Endothelial cell of umbilical vein (primary cell): ENCODE results near the gene CACNA2D1. TPM values are rescaled to one million over a fixed set of nuclear protein-coding genes. Genes with fewer than 3 reads are reported as not detected.

Source experiments
- BruUV-seq: library from RNA; stranded (reverse); fragments of 400-500 nt; replicated peaks from 2 replicates; lab custom pipeline; 2021; lab: Mats Ljungman, UMichigan
- CTCF ChIA-PET: fragments of 300-600, 350-600 bp; sonication (Branson Sonifier 250); formaldehyde crosslinking; loops from one replicate; lab custom pipeline; 2021; ENCODE audit warnings: antibody characterized with exemption, inconsistent platforms; lab: Charles Lee
- POLR2A ChIA-PET: fragments of 300-600, 350-600 bp; sonication (Branson Sonifier 250); formaldehyde crosslinking; loops from one replicate; lab custom pipeline; 2021; ENCODE audit warnings: antibody characterized with exemption, inconsistent platforms; lab: Charles Lee
- DNase-seq: peaks from one replicate; pipeline ENCODE4 v3.0.0-alpha.2; 2011; ENCODE audit warnings: low read depth, low spot score
- FAIRE-seq: peaks from 2 replicates; lab custom pipeline; 2011; peaks lifted over from hg19 to GRCh38; lab: Jason Lieb, UNC
- H2AFZ ChIP-seq: 2 replicates; pipeline ENCODE4 v1.6.0; 2012; ENCODE audit warnings: low read depth, low read length, control low read depth, inconsistent platforms
- H3K27ac ChIP-seq: 2 replicates; pipeline ENCODE4 v1.5.1; 2011; ENCODE audit warnings: low read depth, mild to moderate bottlenecking, control low read depth, low read length, moderate library complexity; ENCODE audit not compliant: insufficient read depth
- H3K27me3 ChIP-seq, 2 experiments: 2 replicates each; pipeline versions ENCODE4 v1.6.0 to v1.6.1; 2011; ENCODE audit warnings: low read length in 2 of 2, mixed read lengths in 1 of 2; ENCODE audit not compliant: control insufficient read depth in 2 of 2, insufficient read depth in 2 of 2
- H3K36me3 ChIP-seq, 2 experiments: 2 replicates in 1 of 2; 3 replicates in 1 of 2; pipeline ENCODE4 v1.5.1; 2011; ENCODE audit warnings: low read length in 2 of 2, mild to moderate bottlenecking in 1 of 2, moderate library complexity in 1 of 2; ENCODE audit not compliant: control insufficient read depth in 2 of 2, insufficient read depth in 2 of 2; ENCODE audit errors: extremely low read depth in 1 of 2
- H3K4me1 ChIP-seq: 3 replicates; pipeline ENCODE4 v1.5.1; 2011; ENCODE audit warnings: mild to moderate bottlenecking, low read length; ENCODE audit not compliant: control insufficient read depth, insufficient read depth; ENCODE audit errors: extremely low read depth
- H3K4me2 ChIP-seq: 2 replicates; pipeline ENCODE4 v1.6.1; 2011; ENCODE audit warnings: low read length, control low read depth, mixed read lengths; ENCODE audit not compliant: insufficient read depth
- H3K4me3 ChIP-seq, 3 experiments: fragments of 200-600 bp in 1 of 3; sonication (generic), shearing (Covaris generic) in 1 of 3; replicated peaks in 1 of 3; 2 replicates each; pipeline ENCODE4 v1.5.1; 2011 to 2016; ENCODE audit warnings: control low read depth in 3 of 3, low read length in 3 of 3, mild to moderate bottlenecking in 2 of 3, inconsistent platforms in 1 of 3, low read depth in 1 of 3, moderate library complexity in 1 of 3; ENCODE audit not compliant: insufficient read depth in 1 of 3
- H3K79me2 ChIP-seq: 2 replicates; pipeline ENCODE4 v1.6.0; 2012; ENCODE audit warnings: low read length, inconsistent platforms; ENCODE audit not compliant: control insufficient read depth, insufficient read depth
- H3K9ac ChIP-seq: replicated peaks from 2 replicates; pipeline ENCODE3; 2011; ENCODE audit warnings: low read length, control low read depth; ENCODE audit not compliant: insufficient read depth; ENCODE audit errors: extremely low read depth
- H3K9me1 ChIP-seq: replicated peaks from 3 replicates; pipeline ENCODE4 v1.6.0; 2011; ENCODE audit warnings: mild to moderate bottlenecking, low read length; ENCODE audit not compliant: control insufficient read depth, insufficient read depth; ENCODE audit errors: extremely low read depth
- H3K9me3 ChIP-seq: replicated peaks from 2 replicates; pipeline ENCODE4 v1.5.1; 2012; ENCODE audit warnings: low read length, inconsistent platforms; ENCODE audit not compliant: control insufficient read depth, insufficient read depth
- H4K20me1 ChIP-seq: replicated peaks from 2 replicates; pipeline ENCODE3; 2011; ENCODE audit warnings: mild to moderate bottlenecking, low read length; ENCODE audit not compliant: control insufficient read depth, insufficient read depth; ENCODE audit errors: extremely low read depth
- EZH2 ChIP-seq: IDR thresholded peaks from 2 replicates; pipeline ENCODE4 v1.6.1; 2012; ENCODE audit warnings: borderline replicate concordance, low read depth, mild to moderate bottlenecking, moderate library complexity, low read length, inconsistent platforms; ENCODE audit not compliant: severe bottlenecking
- GATA2 ChIP-seq: IDR thresholded peaks from 2 replicates; pipeline ENCODE4 v1.7.0; 2011; ENCODE audit warnings: low read depth, mild to moderate bottlenecking, moderate library complexity, mixed read lengths, low read length; ENCODE audit not compliant: insufficient read length, insufficient read depth
- JUN ChIP-seq: IDR thresholded peaks from 2 replicates; pipeline ENCODE4 v1.6.1; 2011; ENCODE audit warnings: borderline replicate concordance, low read depth; ENCODE audit not compliant: insufficient read length, insufficient read depth
- POLR2A ChIP-seq: IDR thresholded peaks from 2 replicates; pipeline ENCODE4 v1.6.1; 2012; ENCODE audit warnings: low read depth, mild to moderate bottlenecking, control low read depth, low read length
- POLR2AphosphoS5 ChIP-seq: IDR thresholded peaks from 2 replicates; pipeline ENCODE4 v1.6.1; 2012; ENCODE audit warnings: low read depth, mild to moderate bottlenecking, control low read depth, low read length, moderate library complexity; ENCODE audit not compliant: insufficient read depth
- dilution Hi-C: fragments of 300-500 bp; cut with MboI; formaldehyde crosslinking; loops from one replicate; pipeline ENCODE4 v1.15.0; 2019; ENCODE audit warnings: low sequenced_read_pairs; ENCODE audit not compliant: extremely low pct_ligation_motif_present
- intact Hi-C: fragments of 100-400 bp; cut with micrococcal nuclease; formaldehyde crosslinking; loops from one replicate; pipeline ENCODE4 v1.10.0; 2022
- polyA plus RNA-seq, 4 experiments: library from polyadenylated mRNA; depleted of rRNA in 3 of 4; stranded (reverse) in 3 of 4; unstranded in 1 of 4; fragments of >200 nt; gene quantifications; 2 replicates each; pipeline versions ENCODE4 v1.2.1 to v1.2.3, GENCODE V29; 2011 to 2012; ENCODE audit warnings: missing spikeins in 1 of 4
- total RNA-seq: library from RNA; stranded (reverse); gene quantifications from 2 replicates; pipeline ENCODE4 v1.2.3, GENCODE V29; 2021
- TF ChIP-seq, protein P1 (sequence below), 2 donors: IDR thresholded peaks; 1 replicate in 1 of 2; 2 replicates in 1 of 2; pipeline ENCODE4 v1.5.1; 2011; ENCODE audit warnings: low read length in 2 of 2, mild to moderate bottlenecking in 2 of 2, moderate library complexity in 2 of 2, control low read depth in 1 of 2, inconsistent platforms in 1 of 2, low read depth in 1 of 2; ENCODE audit not compliant: insufficient read depth in 1 of 2; ENCODE audit errors: extremely low read depth in 1 of 2

CACNA2D1 gene
- total and polyA plus RNA-seq, 2 donors (not counting 3 experiments of a cell fraction or from before 2014, with no cell fraction given) = 4.1 to 38.6 TPM

DNA sequence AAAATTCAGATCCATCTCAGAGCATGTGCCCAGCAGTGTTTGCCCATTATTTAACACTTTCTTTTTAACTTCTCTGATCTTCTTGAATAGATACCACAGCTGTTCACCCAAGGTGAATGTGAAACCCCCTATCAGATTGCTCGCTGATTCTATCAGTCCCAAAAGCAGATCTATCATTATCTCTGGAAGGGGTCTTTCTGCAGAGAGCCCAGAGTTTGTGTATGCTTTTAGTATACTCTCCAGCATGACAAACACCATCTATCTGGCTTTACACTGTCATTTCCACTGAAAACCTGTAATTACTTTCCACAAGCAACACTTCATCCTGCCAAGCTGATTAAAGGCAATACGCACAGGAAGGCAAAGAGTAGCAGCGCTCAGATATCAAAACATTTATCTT is 168.2 kb downstream of the CACNA2D1 start:
- H3K9ac ChIP-seq = no peak overlapping the region
- no peaks in the 10 kb centered on the region for H3K36me3 ChIP-seq
- no peaks in the 10 kb centered on the region for H3K79me2 ChIP-seq
- ChIA-PET POLR2A (no interaction called here), CTCF (no interaction called here)
- no TSS peak for BruUV-seq
- H3K4me3 ChIP-seq = no peak overlapping the region
- H3K4me2 ChIP-seq = no peak overlapping the region
- TF ChIP-seq POLR2A (no peak), GATA2 (no peak), POLR2AphosphoS5 (no peak)
- TF ChIP-seq, protein P1, sequence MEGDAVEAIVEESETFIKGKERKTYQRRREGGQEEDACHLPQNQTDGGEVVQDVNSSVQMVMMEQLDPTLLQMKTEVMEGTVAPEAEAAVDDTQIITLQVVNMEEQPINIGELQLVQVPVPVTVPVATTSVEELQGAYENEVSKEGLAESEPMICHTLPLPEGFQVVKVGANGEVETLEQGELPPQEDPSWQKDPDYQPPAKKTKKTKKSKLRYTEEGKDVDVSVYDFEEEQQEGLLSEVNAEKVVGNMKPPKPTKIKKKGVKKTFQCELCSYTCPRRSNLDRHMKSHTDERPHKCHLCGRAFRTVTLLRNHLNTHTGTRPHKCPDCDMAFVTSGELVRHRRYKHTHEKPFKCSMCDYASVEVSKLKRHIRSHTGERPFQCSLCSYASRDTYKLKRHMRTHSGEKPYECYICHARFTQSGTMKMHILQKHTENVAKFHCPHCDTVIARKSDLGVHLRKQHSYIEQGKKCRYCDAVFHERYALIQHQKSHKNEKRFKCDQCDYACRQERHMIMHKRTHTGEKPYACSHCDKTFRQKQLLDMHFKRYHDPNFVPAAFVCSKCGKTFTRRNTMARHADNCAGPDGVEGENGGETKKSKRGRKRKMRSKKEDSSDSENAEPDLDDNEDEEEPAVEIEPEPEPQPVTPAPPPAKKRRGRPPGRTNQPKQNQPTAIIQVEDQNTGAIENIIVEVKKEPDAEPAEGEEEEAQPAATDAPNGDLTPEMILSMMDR (IDR thresholded peaks at IDR 0.05; ENCODE audit: extremely low read depth in 1 of 2, insufficient read depth in 1 of 2, low read depth in 1 of 2, low read length in 2 of 2) = no peak
- H4K20me1 ChIP-seq = no peaks in the 10 kb centered on the region
- DNase-seq = no peak
- FAIRE-seq = no peak
- H3K4me1 ChIP-seq = no peaks in the 10 kb centered on the region
- H3K27ac ChIP-seq = no peak overlapping the region
- intact Hi-C loops (no loop called here), dilution Hi-C loops (no loop called here)
- no peaks in the 10 kb centered on the region for H3K9me1 ChIP-seq
- no peaks in the 10 kb centered on the region for H3K27me3 ChIP-seq
- no peak overlapping the region for H2AFZ ChIP-seq
- H3K9me3 ChIP-seq = no peaks in the 10 kb centered on the region

DNA sequence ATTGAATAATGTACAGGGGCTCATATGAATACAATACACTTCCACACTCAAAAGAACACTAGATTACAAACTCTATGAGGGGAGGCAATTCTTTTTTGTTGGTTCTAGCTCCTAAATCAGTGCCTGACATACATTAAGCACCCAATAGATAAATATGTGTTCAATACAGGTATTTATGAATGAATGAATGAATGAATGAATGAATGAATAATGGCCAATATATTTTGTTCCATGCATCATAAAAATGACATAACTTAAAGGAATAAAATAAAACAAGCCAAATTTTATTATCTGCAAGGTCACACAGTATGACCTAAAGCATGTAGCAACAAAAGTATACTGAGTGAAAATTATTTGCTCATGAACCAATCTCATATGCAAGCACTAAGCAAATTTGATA is 168.9 kb downstream of the CACNA2D1 start:
- Histone ChIP-seq H4K20me1 (no peaks in the 10 kb centered on the region), H3K4me1 (no peaks in the 10 kb centered on the region), H3K4me3 (no peak overlapping the region), H2AFZ (no peak overlapping the region), H3K9ac (no peak overlapping the region), H3K79me2 (no peaks in the 10 kb centered on the region), H3K4me2 (no peak overlapping the region), H3K36me3 (no peaks in the 10 kb centered on the region), H3K9me3 (no peaks in the 10 kb centered on the region), H3K9me1 (no peaks in the 10 kb centered on the region), H3K27ac (no peak overlapping the region), H3K27me3 (no peaks in the 10 kb centered on the region)
- no TSS peak for BruUV-seq
- DNase-seq (no peak), FAIRE-seq (no peak)
- CTCF ChIA-PET = no interaction called here
- POLR2A ChIA-PET = no interaction called here
- no peak for TF ChIP-seq POLR2AphosphoS5
- TF ChIP-seq JUN = no peak
- TF ChIP-seq EZH2 = no peak
- intact Hi-C loops (no loop called here), dilution Hi-C loops (no loop called here)
